ENCODE measurements around the gene THSD4. TPM values are rescaled to one million over a fixed set of nuclear protein-coding genes. Genes with fewer than 3 reads are reported as not detected.

THSD4 gene
- total RNA-seq, 1 donor from 2014 or later: 116 TPM

DNA sequence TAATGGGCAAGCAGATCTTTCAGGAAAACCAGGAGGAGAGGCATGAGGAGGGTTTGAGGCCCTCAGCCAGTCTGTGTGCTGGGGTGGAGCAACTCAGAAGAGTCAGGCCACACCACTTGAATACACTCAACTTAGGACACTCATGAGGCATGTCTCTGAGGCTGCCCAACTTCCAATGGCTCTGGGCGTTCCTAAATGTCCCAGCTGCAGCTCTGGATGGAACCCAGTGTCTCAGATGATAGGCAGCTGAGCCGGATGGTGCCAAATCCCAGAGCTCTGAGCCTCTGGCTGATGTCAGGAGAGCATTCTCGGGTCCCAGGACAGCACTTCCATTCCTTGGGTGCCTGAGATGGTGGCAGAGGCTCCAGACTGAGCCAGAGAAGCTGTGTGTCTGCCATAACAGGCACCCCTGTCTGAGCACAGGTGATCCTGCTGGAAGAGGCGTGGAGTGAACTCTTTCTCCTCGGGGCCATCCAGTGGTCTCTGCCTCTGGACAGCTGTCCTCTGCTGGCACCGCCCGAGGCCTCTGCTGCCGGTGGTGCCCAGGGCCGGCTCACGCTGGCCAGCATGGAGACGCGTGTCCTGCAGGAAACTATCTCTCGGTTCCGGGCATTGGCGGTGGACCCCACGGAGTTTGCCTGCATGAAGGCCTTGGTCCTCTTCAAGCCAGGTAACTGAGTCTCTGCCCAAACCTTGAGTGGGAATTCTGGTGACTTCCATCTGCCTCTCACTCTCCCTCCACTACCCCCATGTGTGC lies 697.9 kb downstream of the THSD4 start:
- intact Hi-C loops (cut with DNase I): no loop called here
- DNase-seq (ENCODE audit: low spot score): no peak

GRCh38 chr15:71813723-71814470 lies 698.6 kb downstream of the THSD4 start:
- DNase-seq (ENCODE audit: low spot score): no peak
- intact Hi-C loops (cut with DNase I): no loop called here

GRCh38 chr15:71815301-71815700 lies 700.0 kb downstream of the THSD4 start:
- no peak for DNase-seq (ENCODE audit: low spot score)
- intact Hi-C loops (cut with DNase I): no loop called here

DNA sequence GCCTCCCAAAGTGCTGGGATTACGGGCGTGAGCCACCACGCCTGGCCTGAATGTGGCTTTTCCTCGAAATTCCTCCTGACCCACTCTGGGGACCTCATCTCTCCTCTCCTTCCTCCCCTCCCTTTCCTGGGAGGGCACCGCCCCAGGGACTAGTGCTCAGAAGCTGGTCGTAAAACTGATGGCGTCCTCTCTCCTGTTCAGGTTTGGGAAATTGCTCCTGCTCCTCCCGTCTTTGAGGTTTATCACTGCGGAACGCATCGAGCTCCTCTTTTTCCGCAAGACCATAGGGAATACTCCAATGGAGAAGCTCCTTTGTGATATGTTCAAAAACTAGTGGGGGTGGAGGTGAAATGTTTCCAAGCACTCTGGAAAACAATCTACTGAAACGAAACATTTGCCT lies 702.1 kb downstream of the THSD4 start:
- intact Hi-C loops (cut with DNase I): no loop called here
- no peak for DNase-seq (ENCODE audit: low spot score)

- DNase-seq (ENCODE audit: low spot score): no peak
- intact Hi-C loops (cut with DNase I): no loop called here
These were observed 704.9 kb downstream of the THSD4 start for GRCh38 chr15:71820127-71820526.

DNA sequence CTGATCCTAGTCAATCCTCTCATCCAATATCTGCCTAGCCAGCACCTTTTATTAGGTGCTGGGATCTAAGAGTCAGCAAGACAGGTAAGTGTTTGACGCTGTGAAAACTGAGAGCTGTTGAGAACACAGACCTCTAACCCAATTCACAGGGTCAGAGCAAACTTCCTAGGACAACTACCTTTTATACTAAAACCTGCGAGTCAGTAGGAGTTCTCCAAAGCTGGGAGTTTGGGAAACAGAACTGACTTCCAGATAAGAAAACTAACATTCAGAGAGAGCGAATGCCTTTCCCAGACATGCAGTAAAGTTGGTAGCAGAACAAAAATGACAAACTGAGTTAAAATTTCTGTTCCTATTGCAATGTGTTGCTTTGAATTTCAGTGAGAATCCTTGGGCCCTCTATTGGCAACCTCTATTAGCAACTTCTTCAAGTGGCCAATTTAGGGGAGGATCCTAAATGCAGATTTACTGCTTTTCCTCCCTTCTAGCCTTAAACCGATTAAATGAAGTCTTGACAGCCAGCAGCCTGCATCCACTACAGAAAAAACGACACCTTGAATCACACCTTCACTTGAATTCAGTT lies 706.4 kb downstream of the THSD4 start:
- no peak for DNase-seq (ENCODE audit: low spot score)
- intact Hi-C loops (cut with DNase I): no loop called here

GRCh38 chr15:71822890-71823630 lies 707.8 kb downstream of the THSD4 start:
- intact Hi-C loops (cut with DNase I): no loop called here
- no peak for DNase-seq (ENCODE audit: low spot score)

GRCh38 chr15:71823801-71824200 lies 708.5 kb downstream of the THSD4 start:
- no peak for DNase-seq (ENCODE audit: low spot score)
- intact Hi-C loops (cut with DNase I): no loop called here

- no peak for DNase-seq (ENCODE audit: low spot score)
- intact Hi-C loops (cut with DNase I): no loop called here
These were observed 709.9 kb downstream of the THSD4 start for GRCh38 chr15:71825021-71825730.

- intact Hi-C loops (cut with DNase I): no loop called here
- no peak for DNase-seq (ENCODE audit: low spot score)
These were observed 710.9 kb downstream of the THSD4 start for GRCh38 chr15:71826196-71826595.

- no peak for DNase-seq (ENCODE audit: low spot score)
- intact Hi-C loops (cut with DNase I): no loop called here
These were observed 715.7 kb downstream of the THSD4 start for GRCh38 chr15:71830981-71831380.

Other genes starting within 250 kb of the THSD4 start
- 3.5 TPM for gene THAP10, start 223.0 kb upstream of the THSD4 start, total RNA-seq
- 83.2 TPM for gene LRRC49, start 222.6 kb upstream of the THSD4 start, total RNA-seq

Measured in cardiac septum (tissue), 1 donor.